GM12875 (cell line): Measurements from ENCODE around the gene SFMBT2.

Experiments used
- H3K4me3 ChIP-seq: one replicate; pipeline ENCODE4 v1.5.1; 2011; ENCODE audit warnings: low read depth, low read length, control low read depth
- TF ChIP-seq, protein P1 (sequence below): IDR thresholded peaks from 2 replicates; pipeline ENCODE4 v1.5.1; 2011; ENCODE audit warnings: low read depth, mild to moderate bottlenecking, control low read depth, inconsistent platforms, low read length, moderate library complexity, borderline replicate concordance; ENCODE audit not compliant: insufficient read depth

The SFMBT2 gene

GRCh38 chr10:7444551-7445121, 33.8 kb upstream of the SFMBT2 start:
- H3K4me3 ChIP-seq = peak overlapping the region; percentile 26
- TF ChIP-seq, protein P1, sequence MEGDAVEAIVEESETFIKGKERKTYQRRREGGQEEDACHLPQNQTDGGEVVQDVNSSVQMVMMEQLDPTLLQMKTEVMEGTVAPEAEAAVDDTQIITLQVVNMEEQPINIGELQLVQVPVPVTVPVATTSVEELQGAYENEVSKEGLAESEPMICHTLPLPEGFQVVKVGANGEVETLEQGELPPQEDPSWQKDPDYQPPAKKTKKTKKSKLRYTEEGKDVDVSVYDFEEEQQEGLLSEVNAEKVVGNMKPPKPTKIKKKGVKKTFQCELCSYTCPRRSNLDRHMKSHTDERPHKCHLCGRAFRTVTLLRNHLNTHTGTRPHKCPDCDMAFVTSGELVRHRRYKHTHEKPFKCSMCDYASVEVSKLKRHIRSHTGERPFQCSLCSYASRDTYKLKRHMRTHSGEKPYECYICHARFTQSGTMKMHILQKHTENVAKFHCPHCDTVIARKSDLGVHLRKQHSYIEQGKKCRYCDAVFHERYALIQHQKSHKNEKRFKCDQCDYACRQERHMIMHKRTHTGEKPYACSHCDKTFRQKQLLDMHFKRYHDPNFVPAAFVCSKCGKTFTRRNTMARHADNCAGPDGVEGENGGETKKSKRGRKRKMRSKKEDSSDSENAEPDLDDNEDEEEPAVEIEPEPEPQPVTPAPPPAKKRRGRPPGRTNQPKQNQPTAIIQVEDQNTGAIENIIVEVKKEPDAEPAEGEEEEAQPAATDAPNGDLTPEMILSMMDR = no peak

- H3K4me3 ChIP-seq = no peak overlapping the region
- TF ChIP-seq, protein P1 = no peak
Measured at GRCh38 chr10:7443036-7443435, 32.2 kb upstream of the SFMBT2 start.

GRCh38 chr10:7441403-7442147, 30.7 kb upstream of the SFMBT2 start:
- H3K4me3 ChIP-seq = no peak overlapping the region
- TF ChIP-seq, protein P1 = no peak

DNA sequence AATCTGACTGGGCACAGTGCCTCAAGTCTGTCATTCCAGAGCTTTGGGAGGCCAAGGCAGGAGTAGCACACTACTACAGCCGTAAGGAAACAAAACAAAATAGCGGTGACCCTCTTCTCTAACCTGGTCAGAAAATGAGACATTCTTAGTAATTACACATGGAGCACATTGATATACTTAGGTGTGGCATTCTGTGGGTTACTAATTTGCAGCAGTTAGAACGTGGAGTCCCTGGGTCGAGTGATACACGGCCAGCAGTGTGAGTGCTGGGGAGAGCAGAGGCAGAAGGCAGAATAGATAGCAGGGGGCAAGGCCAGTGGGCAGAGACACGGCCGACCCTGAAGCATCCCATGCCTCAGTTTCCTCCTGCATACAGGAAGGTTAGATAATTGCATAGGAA, 28.9 kb upstream of the SFMBT2 start:
- TF ChIP-seq, protein P1 = no peak
- H3K4me3 ChIP-seq = no peak overlapping the region

- TF ChIP-seq, protein P1 = no peak
- H3K4me3 ChIP-seq = no peak overlapping the region
Measured at GRCh38 chr10:7438196-7438986, 27.6 kb upstream of the SFMBT2 start.

GRCh38 chr10:7436490-7437100, 25.8 kb upstream of the SFMBT2 start:
- no peak overlapping the region for H3K4me3 ChIP-seq
- TF ChIP-seq, protein P1 = no peak
